Measurements from ENCODE around the gene CROCC2.
A peak's percentile ranks its signal among the peaks of the same experiment; 100 is the strongest.

The CROCC2 gene

GRCh38 chr2:240925191-240925567 lies 19.0 kb downstream of the CROCC2 start:
- no peak for DNase-seq

- DNase-seq = peak; percentile 54
Observed at GRCh38 chr2:240925568-240926515, 19.7 kb downstream of the CROCC2 start.

GRCh38 chr2:240926516-240927389 lies 20.6 kb downstream of the CROCC2 start:
- DNase-seq = peak; percentile 47

DNA sequence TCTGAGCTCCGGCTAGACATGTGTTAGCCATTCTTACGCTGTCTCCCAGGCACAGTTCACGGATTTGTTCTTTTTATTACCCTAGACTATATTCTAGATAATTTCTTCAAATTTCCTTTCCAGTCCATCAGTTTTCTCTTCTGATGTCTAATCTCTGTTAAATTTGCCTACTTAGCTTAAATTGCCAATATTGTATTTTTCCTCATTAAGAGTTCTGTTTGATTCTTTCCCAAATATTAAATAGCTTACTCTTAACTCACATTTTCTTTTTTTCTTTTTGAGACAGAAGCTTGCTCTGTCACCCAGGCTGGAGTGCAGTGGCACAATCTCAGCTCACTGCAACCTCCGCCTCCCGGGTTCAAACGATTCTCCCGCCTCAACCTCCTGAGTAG lies 21.2 kb downstream of the CROCC2 start:
- no peak for DNase-seq

- DNase-seq = peak; percentile 47
Observed at GRCh38 chr2:240928476-240929363, 22.6 kb downstream of the CROCC2 start.

DNA sequence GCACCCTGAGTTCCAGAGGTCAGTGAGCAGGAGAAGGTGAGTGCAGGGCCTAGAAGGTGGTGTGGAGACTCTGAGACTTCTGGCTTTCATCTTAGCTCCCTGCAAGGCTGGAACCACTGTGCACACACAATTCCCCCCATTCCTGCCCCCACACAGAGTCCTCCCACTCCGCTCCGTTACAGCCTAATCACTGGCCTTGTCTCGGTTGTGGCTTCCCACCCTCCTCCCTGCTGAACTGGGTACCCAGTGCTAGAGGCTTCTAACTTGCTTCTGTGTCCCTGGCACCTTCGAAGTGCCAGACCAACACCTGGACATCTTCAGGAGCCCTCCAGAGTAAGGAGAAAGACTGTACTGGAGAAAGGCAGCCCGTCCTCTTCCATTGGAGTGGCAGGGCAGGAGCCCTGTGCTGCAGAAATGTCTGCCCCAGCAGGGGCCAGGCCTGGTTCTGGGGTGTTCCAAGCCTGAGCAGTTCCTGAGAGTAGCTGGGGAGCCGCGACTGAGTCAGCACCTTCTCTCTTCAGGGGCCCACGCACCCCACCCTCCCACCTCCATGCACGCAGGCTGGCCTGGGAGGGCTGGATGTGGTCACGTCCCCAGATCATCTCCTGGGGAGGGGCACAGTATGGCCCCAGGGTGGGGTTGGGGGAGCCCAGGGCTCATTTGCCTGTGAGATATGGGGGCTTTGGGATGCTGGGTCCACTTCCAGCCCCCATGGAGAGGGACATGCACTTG lies 23.4 kb downstream of the CROCC2 start:
- peak; percentile 35 for DNase-seq

- DNase-seq = no peak
Observed at GRCh38 chr2:240930096-240930630, 24.0 kb downstream of the CROCC2 start.

DNA sequence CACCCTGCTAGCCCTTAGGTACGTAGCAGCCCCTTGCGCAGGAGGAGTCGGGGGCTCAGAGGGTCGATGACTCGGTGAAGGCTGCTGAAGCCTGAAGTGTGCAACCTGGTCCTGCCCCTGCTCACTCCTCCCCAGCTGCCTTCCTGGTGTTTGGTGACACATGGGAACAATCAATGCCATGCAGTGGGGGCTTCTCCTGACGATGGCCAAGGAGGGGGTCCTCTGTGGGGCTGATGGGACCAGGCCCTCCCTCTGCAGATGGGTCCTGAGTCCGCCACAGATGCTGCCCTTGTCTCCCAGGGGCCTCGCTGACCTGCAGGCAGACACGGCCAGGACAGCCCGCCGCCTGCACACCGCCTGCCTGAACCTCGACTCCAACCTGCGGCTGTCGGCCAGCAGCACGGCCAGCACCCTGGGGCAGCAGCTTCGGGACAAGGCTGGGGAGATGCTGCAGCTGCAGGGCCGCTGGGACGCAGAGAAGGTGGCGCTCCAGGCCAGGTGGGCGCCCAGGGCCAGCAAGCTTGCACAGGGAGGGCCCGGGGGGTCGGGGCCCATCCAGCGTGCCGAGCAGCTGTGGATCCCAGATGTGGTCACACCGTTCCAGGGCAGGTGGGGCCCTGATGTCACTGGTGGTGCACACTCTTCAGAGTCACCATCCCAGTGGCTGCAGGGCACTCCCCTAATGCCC lies 24.6 kb downstream of the CROCC2 start:
- DNase-seq = peak; percentile 41

- DNase-seq = peak; percentile 35
Observed at GRCh38 chr2:240931319-240931949, 25.3 kb downstream of the CROCC2 start.

DNA sequence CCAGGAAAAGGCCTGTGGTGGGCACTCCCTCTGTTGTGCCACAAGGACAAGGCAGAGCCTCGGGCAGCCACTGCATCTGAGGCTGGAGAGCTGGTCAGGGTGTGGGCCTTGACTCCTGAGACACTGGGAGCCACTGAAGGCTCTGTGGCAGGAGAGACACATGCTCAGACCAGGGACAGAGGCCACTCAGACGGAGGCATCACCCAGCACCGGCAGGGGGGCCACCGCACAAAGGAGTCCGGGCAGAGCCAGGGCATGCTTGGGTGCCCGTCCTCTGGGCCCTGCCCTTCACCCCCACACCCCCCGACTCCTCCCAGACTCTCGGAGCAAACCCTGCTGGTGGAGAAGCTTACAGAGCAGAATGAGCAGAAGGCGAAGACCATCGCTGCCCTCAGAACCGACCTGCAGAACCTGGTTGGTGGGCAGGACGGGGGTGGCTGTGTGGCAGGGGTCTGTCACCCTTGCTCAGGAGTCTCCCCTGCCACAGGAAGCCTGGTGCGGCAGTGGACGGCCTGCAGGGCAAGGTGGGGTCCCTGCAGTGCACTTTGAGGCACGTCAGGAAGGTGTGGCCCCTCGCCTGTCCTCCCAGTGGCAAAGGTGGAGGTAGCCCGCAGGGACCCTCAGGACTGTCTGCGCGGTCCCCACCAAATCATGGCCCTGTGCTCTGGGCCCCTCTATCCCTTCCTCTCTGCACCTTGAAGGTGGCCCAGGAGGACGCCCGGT lies 26.0 kb downstream of the CROCC2 start:
- peak; percentile 33 for DNase-seq

DNA sequence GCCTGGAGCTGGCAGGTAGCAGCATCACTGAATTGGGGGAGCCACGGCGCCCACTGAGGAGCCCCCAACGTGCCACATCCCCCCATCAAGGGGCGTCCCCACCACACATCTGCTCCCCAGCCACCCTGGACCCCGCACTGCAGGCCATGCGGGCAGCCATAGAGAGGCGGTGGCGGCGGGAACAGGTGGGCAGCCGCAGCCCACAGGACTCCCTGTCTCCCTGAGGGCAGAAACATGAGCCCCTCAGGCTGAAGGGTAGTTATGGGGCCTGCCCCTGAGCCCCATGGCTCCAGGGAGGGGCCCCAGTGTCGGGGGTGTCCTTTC lies 26.6 kb downstream of the CROCC2 start:
- DNase-seq = no peak

DNA sequence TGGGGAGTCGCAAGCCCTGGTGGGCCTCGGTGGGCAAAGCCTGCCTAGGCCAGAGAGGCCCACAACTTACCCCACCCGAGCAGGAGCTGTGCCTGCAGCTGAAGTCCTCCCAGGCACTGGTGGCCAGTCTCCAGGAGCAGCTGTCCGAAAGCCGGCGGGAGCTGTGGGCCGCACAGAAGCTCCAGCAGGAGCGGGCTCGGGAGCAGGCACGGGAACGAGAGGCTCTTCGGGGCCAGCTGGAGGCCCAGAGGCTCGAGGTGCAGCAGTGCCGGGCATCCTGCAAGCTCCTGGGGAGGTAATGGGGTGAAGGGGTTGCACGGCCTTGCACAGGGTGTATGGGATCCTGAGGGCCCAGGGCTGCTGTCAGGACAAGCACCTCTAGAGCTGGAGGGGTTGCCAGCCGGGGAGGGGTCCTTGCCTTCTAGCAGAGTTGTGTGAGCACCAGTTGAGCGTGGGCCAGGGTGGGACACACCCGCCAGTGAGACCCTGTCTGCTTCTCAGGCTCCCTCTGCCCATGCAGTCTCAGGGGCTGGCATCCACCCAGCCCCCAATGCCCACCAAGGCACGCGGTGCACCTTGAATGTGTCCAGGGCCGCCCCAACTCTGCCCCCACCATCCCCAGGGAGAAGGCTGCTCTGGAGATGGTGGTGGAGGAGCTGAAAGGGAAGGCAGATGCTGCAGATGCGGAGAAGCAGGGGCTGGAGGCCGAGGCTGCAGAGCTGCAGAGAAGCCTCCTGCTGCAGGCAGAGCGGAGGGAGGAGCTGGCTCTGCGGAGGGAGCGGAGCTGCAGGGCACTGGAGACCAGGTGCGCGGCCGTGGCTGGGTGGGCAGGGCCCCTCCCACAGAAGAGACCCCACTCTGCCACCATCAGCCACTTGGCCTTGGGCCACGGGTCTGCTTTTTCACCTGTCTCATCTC lies 27.2 kb downstream of the CROCC2 start:
- DNase-seq = peak; percentile 41

DNA sequence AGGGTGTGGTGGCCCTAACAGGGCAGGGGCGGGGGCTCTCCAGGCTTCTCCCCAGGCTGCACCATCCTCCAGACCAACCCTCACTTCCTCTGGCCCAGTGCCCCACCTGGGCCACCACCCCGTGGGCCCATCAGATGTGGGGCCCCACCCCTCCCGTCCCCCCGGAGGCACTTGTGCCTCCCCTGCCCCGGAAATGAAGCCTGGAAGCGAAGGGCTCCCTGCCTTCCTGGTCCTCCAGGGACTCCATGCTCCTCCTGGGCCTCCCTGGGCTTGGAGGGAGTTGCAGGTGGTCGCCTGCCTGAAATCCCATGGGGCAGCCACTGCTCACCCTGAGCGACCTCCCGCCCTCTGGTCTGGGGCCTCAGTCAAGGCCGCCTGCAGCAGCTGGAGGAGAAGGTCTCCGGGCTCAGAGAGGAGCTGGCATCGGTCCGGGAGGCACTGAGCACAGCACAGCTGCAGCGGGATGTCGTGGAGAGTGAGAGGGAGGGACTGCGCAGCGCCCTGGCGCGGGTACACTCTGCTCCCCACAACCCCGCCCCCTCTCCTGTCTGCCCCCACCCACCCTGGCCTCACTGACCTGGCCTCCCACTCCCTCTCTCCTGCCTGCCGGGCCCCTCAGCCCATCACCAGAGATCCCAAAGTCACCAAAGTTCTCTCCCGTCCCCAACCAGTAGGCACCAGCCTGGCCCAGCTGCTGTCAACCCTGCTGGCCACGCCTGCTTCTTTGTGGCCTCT lies 28.0 kb downstream of the CROCC2 start:
- DNase-seq = peak; percentile 44

DNA sequence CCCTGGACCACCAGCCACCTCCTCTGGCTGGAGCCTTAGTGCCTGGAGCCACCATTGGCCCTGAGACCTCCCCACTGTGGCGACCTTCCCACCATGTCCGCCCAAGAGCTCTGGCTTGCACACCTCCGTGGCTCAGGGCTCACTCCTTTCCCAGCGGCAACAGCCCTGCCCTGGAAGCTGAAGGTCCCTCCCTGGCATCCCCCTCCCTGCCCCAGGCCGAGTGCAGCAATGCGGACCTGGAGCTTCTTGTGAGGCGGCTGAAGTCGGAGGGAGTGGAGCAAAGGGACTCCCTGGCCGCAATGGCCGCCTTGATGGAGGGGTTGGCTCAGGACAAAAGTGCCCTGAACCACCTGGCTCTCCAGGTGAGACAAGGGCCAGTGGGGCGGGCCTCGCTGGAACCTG lies 28.6 kb downstream of the CROCC2 start:
- DNase-seq = peak; percentile 28

DNA sequence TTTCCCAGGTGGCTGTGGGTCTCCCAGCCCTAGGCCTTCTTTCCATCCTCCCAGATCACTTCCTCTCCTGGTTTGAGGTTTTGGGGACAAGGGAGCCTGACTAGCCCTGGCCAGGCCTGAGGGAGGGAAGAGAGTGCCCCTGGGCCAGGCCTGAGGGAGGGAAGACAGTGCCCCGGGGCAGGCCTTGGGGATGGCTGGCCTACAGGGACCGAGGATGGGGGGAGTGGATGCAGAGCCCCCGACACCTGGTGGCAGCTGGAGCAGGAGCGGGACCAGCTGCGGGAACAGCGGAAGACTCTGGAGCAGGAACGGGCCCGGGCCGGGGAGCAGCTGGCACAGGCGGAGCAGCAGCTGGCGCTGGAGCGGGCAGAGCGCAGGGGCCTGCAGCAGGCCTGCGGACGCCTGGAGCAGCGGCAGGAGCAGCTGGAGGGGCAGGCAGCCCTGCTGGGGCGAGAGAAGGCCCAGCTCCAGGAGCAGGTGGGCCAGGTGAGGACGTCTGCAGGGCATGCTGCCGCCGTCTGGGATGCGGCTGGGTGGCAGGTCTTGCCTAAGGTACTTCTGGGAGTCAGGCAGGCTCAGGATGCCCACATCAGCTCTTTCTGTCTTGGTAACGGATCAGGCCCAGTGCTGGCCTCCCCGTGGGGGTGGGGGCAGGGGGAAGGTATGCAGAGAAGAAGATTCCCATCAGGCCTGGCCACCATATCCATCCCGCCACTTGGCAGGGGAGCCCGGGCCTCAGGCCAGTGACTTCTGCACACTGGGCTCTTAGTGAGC lies 29.2 kb downstream of the CROCC2 start:
- peak; percentile 43 for DNase-seq

- DNase-seq = peak; percentile 28
Observed at GRCh38 chr2:240936106-240936505, 30.0 kb downstream of the CROCC2 start.

DNA sequence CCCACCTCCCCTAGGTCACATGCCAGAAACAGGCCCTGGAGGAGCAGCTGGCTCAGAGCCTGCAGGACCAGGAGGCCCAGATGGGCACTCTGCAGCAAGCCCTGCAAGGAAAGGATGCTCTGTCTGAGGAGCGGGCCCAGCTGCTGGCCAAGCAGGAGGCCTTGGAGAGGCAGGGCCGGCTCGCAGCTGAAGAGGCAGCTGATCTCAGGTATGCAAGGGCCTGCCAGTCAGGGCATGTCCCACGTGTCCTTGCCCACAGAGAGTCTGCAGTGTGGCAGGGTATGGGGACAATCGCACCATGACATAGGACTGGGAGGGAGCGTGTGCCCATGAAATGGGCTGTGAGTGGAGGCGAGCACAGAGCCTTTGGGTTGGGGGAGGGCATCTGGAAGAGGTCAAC lies 39.9 kb downstream of the CROCC2 start:
- DNase-seq = no peak

All from activated CD8-positive, alpha-beta memory T cell treated with anti-CD3 and anti-CD28 coated beads for 24 hours (primary cell).